GM12878 (cell line): ENCODE data around the gene EYA2. TPM values are rescaled to one million over a fixed set of nuclear protein-coding genes. Genes with fewer than 3 reads are reported as not detected.

Source experiments
- ATAC-seq: fragments of 200-7000 bp; cut with Tn5 transposase; 3 replicates; pipeline ENCODE4 v1.9.1; 2020; ENCODE audit warnings: mild to moderate bottlenecking, moderate library complexity
- BruUV-seq: library from RNA; stranded (reverse); fragments of 400-500 nt; replicated peaks from 2 replicates; lab custom pipeline; 2021; lab: Mats Ljungman, UMichigan
- CTCF ChIA-PET: fragments of 300-600 bp; sonication (Branson Sonifier 250); formaldehyde crosslinking; extraction: SDS; loops from one replicate; lab custom pipeline; 2021; ENCODE audit warnings: inconsistent platforms; lab: Yijun Ruan, JAX
- POLR2A ChIA-PET: fragments of 350-600 bp; formaldehyde crosslinking; extraction: SDS; loops from one replicate; lab custom pipeline; 2021; ENCODE audit warnings: inconsistent platforms; lab: Charles Lee
- RAD21 ChIA-PET: fragments of 300-600 bp; sonication (Branson Sonifier 250); formaldehyde crosslinking; loops from one replicate; lab custom pipeline; 2023; ENCODE audit warnings: antibody characterized with exemption; ENCODE audit not compliant: unreplicated experiment; lab: Charles Lee
- SMC1A ChIA-PET: fragments of 300-600 bp; sonication (Branson Sonifier 250); formaldehyde crosslinking; loops from one replicate; lab custom pipeline; 2023; ENCODE audit not compliant: unreplicated experiment, uncharacterized antibody; lab: Charles Lee
- DNase-seq: peaks from one replicate; pipeline ENCODE4 v3.0.0-alpha.2; 2011; ENCODE audit warnings: low read depth, low spot score
- FAIRE-seq: peaks from 3 replicates; lab custom pipeline; 2011; peaks lifted over from hg19 to GRCh38; lab: Jason Lieb, UNC
- H2AFZ ChIP-seq: 2 replicates; pipeline ENCODE4 v1.6.0; 2011; ENCODE audit warnings: low read depth, low read length, control low read depth; ENCODE audit not compliant: control insufficient read depth
- H3K27ac ChIP-seq: 2 replicates; pipeline ENCODE4 v1.5.1; 2011; ENCODE audit warnings: control low read depth; ENCODE audit not compliant: control insufficient read depth, insufficient read depth
- H3K27me3 ChIP-seq, 2 experiments: replicated peaks in 1 of 2; 2 replicates each; pipeline versions ENCODE4 v1.6.0 to v1.6.1; 2011; ENCODE audit warnings: low read length in 1 of 2; ENCODE audit not compliant: control insufficient read depth in 2 of 2, insufficient read depth in 2 of 2
- H3K36me3 ChIP-seq, 2 experiments: 2 replicates each; pipeline ENCODE4 v1.5.1; 2011; ENCODE audit warnings: low read length in 1 of 2; ENCODE audit not compliant: control insufficient read depth in 2 of 2, insufficient read depth in 2 of 2
- H3K4me1 ChIP-seq: 2 replicates; pipeline ENCODE4 v1.6.1; 2011; ENCODE audit warnings: mild to moderate bottlenecking, low read length, moderate library complexity, mixed read lengths; ENCODE audit not compliant: control insufficient read depth, insufficient read depth
- H3K4me2 ChIP-seq: 2 replicates; pipeline ENCODE4 v1.6.0; 2011; ENCODE audit warnings: control low read depth; ENCODE audit not compliant: control insufficient read depth, insufficient read depth
- H3K4me3 ChIP-seq: fragments of 200-600 bp; sonication (generic); 2 replicates; pipeline ENCODE4 v1.5.1; 2016
- H3K79me2 ChIP-seq: 2 replicates; pipeline ENCODE4 v1.6.0; 2011; ENCODE audit warnings: low read length; ENCODE audit not compliant: control insufficient read depth, insufficient read depth
- H3K9ac ChIP-seq: 2 replicates; pipeline ENCODE4 v1.8.0; 2011; ENCODE audit warnings: low read length, control low read depth, mixed read lengths; ENCODE audit not compliant: control insufficient read depth, insufficient read depth
- H3K9me3 ChIP-seq: replicated peaks from 3 replicates; pipeline ENCODE4 v1.5.1; 2011; ENCODE audit warnings: mild to moderate bottlenecking, low read length; ENCODE audit not compliant: control insufficient read depth, insufficient read depth
- H4K20me1 ChIP-seq: 2 replicates; pipeline ENCODE4 v1.6.0; 2011; ENCODE audit not compliant: control insufficient read depth, insufficient read depth
- BMI1 ChIP-seq: fragments of 450-650 bp; IDR thresholded peaks from 2 replicates; pipeline ENCODE4 v1.6.1; 2016; ENCODE audit warnings: mild to moderate bottlenecking, moderate library complexity, borderline replicate concordance
- BRCA1 ChIP-seq: IDR thresholded peaks from 2 replicates; pipeline ENCODE4 v1.6.1; 2011; ENCODE audit warnings: low read depth, low read length, improper control_type of control experiment
- ESRRA ChIP-seq: IDR thresholded peaks from 2 replicates; pipeline ENCODE4 v1.6.1; 2012; ENCODE audit warnings: mild to moderate bottlenecking, low read length, improper control_type of control experiment
- FOXK2 ChIP-seq: fragments of 450-650 bp; IDR thresholded peaks from 2 replicates; pipeline ENCODE4 v1.6.1; 2017; ENCODE audit warnings: mild to moderate bottlenecking, moderate library complexity
- JUND ChIP-seq: IDR thresholded peaks from 2 replicates; pipeline ENCODE4 v1.6.1; 2012; ENCODE audit warnings: low read depth, mild to moderate bottlenecking, low read length, improper control_type of control experiment, moderate library complexity
- MEF2B ChIP-seq: fragments of 450-650 bp; IDR thresholded peaks from 2 replicates; pipeline ENCODE4 v1.6.1; 2018; ENCODE audit warnings: mild to moderate bottlenecking, moderate library complexity; ENCODE audit not compliant: partially characterized antibody, poor library complexity, severe bottlenecking
- RAD51 ChIP-seq: fragments of 450-650 bp; IDR thresholded peaks from 2 replicates; pipeline ENCODE4 v1.6.1; 2016; ENCODE audit warnings: moderate library complexity, mild to moderate bottlenecking, inconsistent platforms
- SMAD5 ChIP-seq: IDR thresholded peaks from 2 replicates; pipeline ENCODE4 v1.6.1; 2016; ENCODE audit warnings: antibody characterized with exemption, low read depth
- TCF7 ChIP-seq: IDR thresholded peaks from 2 replicates; pipeline ENCODE4 v1.6.1; 2014; ENCODE audit warnings: antibody characterized with exemption, borderline replicate concordance
- ZBED1 ChIP-seq: IDR thresholded peaks from 2 replicates; pipeline ENCODE4 v1.6.1; 2016; ENCODE audit warnings: borderline replicate concordance
- ZNF24 ChIP-seq: fragments of 450-650 bp; IDR thresholded peaks from 2 replicates; pipeline ENCODE4 v1.6.1; 2017; ENCODE audit warnings: antibody characterized with exemption, mild to moderate bottlenecking
- ZNF384 ChIP-seq: IDR thresholded peaks from 2 replicates; pipeline ENCODE4 v1.6.1; 2012; ENCODE audit warnings: low read depth, mild to moderate bottlenecking, low read length, improper control_type of control experiment, borderline replicate concordance
- WGBS: methylation state at CpG from one replicate; pipeline ENCODE4 v1.1.6; 2016; ENCODE audit warnings: low lambda C conversion rate; ENCODE audit not compliant: insufficient replicate concordance, insufficient coverage; ENCODE audit errors: missing lambda C conversion rate; 5-methylcytosine and 5-hydroxymethylcytosine counted together
- in situ Hi-C: fragments of 300-500 bp; cut with MboI; formaldehyde crosslinking; loops from 9 replicates; pipeline ENCODE4 v1.14.3; 2018; ENCODE audit warnings: mixed read lengths
- intact Hi-C: fragments of 100-400 bp; cut with micrococcal nuclease; formaldehyde crosslinking; loops from one replicate; pipeline ENCODE4 v1.14.2; 2022; ENCODE audit not compliant: unreplicated experiment
- polyA plus RNA-seq, 11 experiments: library from polyadenylated mRNA; depleted of rRNA in 4 of 11; unstranded in 6 of 11; stranded (reverse) in 5 of 11; fragments of >200 nt; fragmentation: Nextera tagmentation in 4 of 11; fragmentation: Illumina TruSeq in 1 of 11; extraction: Ambion mirVana in 4 of 11; extraction: Trizol in 1 of 11; gene quantifications; 1 replicate in 1 of 11; 2 replicates in 10 of 11; pipeline versions ENCODE4 v1.2.1 to v1.2.3, GENCODE V29; 2011 to 2016; ENCODE audit warnings: inconsistent platforms in 2 of 11, missing spikeins in 2 of 11, low read depth in 1 of 11
- total RNA-seq, 4 experiments: library from RNA; depleted of rRNA in 3 of 4; stranded (reverse); fragments of >200 nt in 3 of 4; fragmentation: Illumina TruSeq in 1 of 4; extraction: Trizol in 1 of 4; gene quantifications; 2 replicates each; pipeline versions ENCODE4 v1.2.1 to v1.2.3, GENCODE V29; 2013 to 2021
- TF ChIP-seq, protein P1 (sequence below): IDR thresholded peaks from 2 replicates; pipeline ENCODE4 v1.6.1; 2012; ENCODE audit warnings: low read depth, low read length, improper control_type of control experiment
- TF ChIP-seq, protein P2 (sequence below): fragments of 450-650 bp; IDR thresholded peaks from 2 replicates; pipeline ENCODE4 v1.6.1; 2017; ENCODE audit warnings: mild to moderate bottlenecking
- TF ChIP-seq, protein P3 (sequence below): fragments of 450-650 bp; IDR thresholded peaks from 2 replicates; pipeline ENCODE4 v1.6.1; 2017; ENCODE audit warnings: borderline replicate concordance

The EYA2 gene
- total and polyA plus RNA-seq, 10 of the 15 experiments (the other 5 are each of a cell fraction or from before 2014, with no cell fraction given), result 0.20 TPM; not detected in 9

DNA sequence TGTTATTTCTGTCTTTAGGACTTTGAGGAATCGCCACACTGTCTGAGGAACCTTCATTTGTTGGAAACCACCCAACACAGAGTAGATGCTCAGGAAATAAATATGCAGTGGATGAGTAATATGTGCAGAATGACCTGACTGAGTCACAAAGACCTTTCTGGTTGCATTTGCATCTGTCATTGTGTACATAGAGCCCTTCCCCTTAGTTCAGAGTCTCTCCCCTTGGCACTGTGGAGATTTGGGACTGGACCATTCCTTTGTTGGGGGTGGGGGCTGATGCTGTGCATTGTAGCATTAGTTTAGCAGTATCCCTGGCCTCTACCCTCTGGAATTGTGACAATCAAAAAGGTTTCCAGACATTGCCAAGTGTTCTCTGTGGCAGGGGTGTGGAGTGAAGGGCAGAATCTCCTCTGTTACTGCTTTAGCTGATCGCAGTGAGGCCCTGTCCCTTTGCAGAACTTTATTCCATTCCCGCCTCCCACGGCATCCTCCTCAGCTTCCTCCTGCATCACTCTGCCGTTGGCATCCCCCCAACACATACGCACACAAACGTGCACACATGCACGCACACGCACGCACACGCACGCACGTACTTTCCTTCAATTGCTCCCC, 64.5 kb downstream of the EYA2 start:
- H3K9me3 ChIP-seq, result no peaks in the 10 kb centered on the region; the same call in 2 of the 3 replicates
- no peak for FAIRE-seq
- CTCF ChIA-PET, result no interaction called here
- H3K4me2 ChIP-seq, result no peak overlapping the region
- H3K4me3 ChIP-seq, result no peak overlapping the region
- 81% methylated on average over 13 of the region's 13 CpGs for WGBS
- no peaks in the 10 kb centered on the region for H3K79me2 ChIP-seq
- H2AFZ ChIP-seq, result no peak overlapping the region
- POLR2A ChIA-PET, result no interaction called here
- no peaks in the 10 kb centered on the region for H3K36me3 ChIP-seq
- H3K27ac ChIP-seq, result no peak overlapping the region
- no peak for ATAC-seq
- no peaks in the 10 kb centered on the region for H3K4me1 ChIP-seq
- no peaks in the 10 kb centered on the region for H3K27me3 ChIP-seq
- no peaks in the 10 kb centered on the region for H4K20me1 ChIP-seq
- no peak for TF ChIP-seq BMI1
- no peak for TF ChIP-seq ESRRA
- TF ChIP-seq, protein P1, sequence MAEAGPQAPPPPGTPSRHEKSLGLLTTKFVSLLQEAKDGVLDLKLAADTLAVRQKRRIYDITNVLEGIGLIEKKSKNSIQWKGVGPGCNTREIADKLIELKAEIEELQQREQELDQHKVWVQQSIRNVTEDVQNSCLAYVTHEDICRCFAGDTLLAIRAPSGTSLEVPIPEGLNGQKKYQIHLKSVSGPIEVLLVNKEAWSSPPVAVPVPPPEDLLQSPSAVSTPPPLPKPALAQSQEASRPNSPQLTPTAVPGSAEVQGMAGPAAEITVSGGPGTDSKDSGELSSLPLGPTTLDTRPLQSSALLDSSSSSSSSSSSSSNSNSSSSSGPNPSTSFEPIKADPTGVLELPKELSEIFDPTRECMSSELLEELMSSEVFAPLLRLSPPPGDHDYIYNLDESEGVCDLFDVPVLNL, result no peak
- no peak for TF ChIP-seq SMAD5
- TF ChIP-seq ZNF384, result no peak
- TF ChIP-seq, all 136 proteins: peak for 0
- no TSS peak for BruUV-seq
- no peak overlapping the region for H3K9ac ChIP-seq
- no peak for DNase-seq
- SMC1A ChIA-PET, result no interaction called here
- in situ Hi-C loops (no loop called here), intact Hi-C loops (no loop called here)
- RAD21 ChIA-PET, result no interaction called here

DNA sequence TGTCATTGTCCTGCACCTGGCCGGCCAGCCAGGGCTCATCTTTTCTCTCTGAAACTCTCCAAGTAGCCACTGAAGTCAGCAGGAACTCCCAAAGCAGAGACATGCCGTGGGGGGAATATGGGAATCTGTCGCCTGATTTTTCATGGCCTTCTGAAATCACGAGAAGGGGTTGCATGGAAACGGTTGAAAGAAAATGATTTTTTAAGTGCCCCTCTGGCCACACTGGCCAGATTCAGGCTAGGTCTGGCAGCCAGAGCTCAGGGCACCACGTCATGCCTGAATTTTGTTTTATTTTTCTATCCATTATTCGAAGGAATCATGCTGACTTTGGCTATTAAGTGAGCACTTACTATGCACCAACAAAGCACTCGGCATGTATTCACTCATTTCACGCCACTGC, 65.2 kb downstream of the EYA2 start:
- no peak for DNase-seq
- Histone ChIP-seq H3K27me3 (no peaks in the 10 kb centered on the region), H3K4me3 (no peak overlapping the region), H2AFZ (no peak overlapping the region), H3K9me3 (no peaks in the 10 kb centered on the region; the same call in 2 of the 3 replicates), H3K27ac (no peak overlapping the region), H3K4me1 (no peaks in the 10 kb centered on the region), H3K9ac (no peak overlapping the region), H4K20me1 (no peaks in the 10 kb centered on the region), H3K4me2 (no peak overlapping the region), H3K36me3 (no peaks in the 10 kb centered on the region), H3K79me2 (no peaks in the 10 kb centered on the region)
- no TSS peak for BruUV-seq
- ChIA-PET CTCF (no interaction called here), RAD21 (no interaction called here), SMC1A (no interaction called here), POLR2A (no interaction called here)
- intact Hi-C loops, result no loop called here
- no peak for ATAC-seq
- in situ Hi-C loops, result no loop called here
- 60% methylated on average over 9 of the region's 9 CpGs for WGBS
- FAIRE-seq, result no peak
- TF ChIP-seq, protein P2, sequence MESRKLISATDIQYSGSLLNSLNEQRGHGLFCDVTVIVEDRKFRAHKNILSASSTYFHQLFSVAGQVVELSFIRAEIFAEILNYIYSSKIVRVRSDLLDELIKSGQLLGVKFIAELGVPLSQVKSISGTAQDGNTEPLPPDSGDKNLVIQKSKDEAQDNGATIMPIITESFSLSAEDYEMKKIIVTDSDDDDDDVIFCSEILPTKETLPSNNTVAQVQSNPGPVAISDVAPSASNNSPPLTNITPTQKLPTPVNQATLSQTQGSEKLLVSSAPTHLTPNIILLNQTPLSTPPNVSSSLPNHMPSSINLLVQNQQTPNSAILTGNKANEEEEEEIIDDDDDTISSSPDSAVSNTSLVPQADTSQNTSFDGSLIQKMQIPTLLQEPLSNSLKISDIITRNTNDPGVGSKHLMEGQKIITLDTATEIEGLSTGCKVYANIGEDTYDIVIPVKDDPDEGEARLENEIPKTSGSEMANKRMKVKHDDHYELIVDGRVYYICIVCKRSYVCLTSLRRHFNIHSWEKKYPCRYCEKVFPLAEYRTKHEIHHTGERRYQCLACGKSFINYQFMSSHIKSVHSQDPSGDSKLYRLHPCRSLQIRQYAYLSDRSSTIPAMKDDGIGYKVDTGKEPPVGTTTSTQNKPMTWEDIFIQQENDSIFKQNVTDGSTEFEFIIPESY, result no peak
- TF ChIP-seq MEF2B (no peak), RAD51 (no peak), FOXK2 (no peak), JUND (no peak), TCF7 (no peak), ZBED1 (no peak), BRCA1 (no peak), ZNF24 (no peak)
- TF ChIP-seq, protein P3, sequence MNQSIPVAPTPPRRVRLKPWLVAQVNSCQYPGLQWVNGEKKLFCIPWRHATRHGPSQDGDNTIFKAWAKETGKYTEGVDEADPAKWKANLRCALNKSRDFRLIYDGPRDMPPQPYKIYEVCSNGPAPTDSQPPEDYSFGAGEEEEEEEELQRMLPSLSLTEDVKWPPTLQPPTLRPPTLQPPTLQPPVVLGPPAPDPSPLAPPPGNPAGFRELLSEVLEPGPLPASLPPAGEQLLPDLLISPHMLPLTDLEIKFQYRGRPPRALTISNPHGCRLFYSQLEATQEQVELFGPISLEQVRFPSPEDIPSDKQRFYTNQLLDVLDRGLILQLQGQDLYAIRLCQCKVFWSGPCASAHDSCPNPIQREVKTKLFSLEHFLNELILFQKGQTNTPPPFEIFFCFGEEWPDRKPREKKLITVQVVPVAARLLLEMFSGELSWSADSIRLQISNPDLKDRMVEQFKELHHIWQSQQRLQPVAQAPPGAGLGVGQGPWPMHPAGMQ, result no peak
